Measurements from ENCODE around the gene PTPRN2. TPM values are rescaled to one million over a fixed set of nuclear protein-coding genes. Genes with fewer than 3 reads are reported as not detected.
"Not testable (repeated sequence)": the region's sequence is repeated elsewhere in the genome, so short reads cannot be mapped to it uniquely, and the experiment has no call there.

The PTPRN2 gene
- total and polyA plus RNA-seq, 2 donors, result 1.7 to 1.9 TPM

DNA sequence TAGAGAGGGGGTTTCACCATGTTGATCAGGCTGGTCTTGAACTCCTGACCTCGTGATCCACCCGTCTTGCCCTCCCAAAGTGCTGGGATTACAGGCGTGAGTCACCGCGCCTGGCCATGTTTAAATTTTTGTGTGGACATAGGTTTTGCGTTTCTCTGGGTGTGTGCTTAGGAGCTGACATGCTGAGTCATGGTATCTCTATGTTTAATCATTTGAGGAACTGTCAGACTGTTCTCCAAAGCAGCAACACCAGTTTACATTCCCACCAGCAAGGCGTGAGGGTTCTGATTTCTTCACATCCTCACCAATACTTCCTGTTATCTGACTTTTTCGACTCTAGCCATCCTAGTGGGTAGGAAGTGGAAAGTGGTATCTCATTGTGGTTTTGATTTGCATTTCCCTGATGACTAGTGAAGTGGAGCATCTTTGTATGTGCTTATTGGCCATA, 1097.1 kb downstream of the PTPRN2 start:
- WGBS, result 53% methylated on average over 8 of the region's 8 CpGs
- Histone ChIP-seq H3K9me3 (ENCODE audit: control insufficient read depth in 2 of 2, insufficient read depth in 1 of 2, low read length in 1 of 2) (no peaks in the 10 kb centered on the region), H3K27ac (ENCODE audit: low read depth in 1 of 2, low read length in 1 of 2) (no peak overlapping the region)

DNA sequence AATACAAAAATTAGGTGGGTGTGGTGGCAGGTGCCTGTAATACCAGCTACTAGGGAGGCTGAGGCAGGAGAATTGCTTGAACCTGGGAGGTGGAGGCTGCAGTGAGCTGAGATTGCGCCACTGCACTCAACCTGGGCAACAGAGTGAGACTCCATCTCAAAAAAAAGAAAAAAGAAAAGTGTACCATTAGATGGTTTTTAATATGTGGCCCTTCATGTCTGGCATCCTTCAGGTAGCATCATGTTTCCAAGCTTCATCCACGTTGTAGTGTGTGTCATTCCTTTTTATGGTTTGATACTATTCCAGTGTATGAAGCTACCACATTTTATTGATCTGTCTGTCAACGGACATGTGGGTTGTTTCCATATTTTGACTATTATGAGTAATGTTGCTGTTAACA, 1097.8 kb downstream of the PTPRN2 start:
- not testable (repeated sequence) for H3K9me3 ChIP-seq (ENCODE audit: control insufficient read depth in 2 of 2, insufficient read depth in 1 of 2, low read length in 1 of 2); DNase-seq (ENCODE audit: low read depth in 6 of 9, low spot score in 9 of 9); H3K4me3 ChIP-seq (ENCODE audit: low read length in 2 of 2); H3K27ac ChIP-seq (ENCODE audit: low read depth in 1 of 2, low read length in 1 of 2); H3K36me3 ChIP-seq (ENCODE audit: control insufficient read depth in 2 of 2, insufficient read depth in 2 of 2, low read length in 1 of 2); H3K4me1 ChIP-seq (ENCODE audit: control insufficient read depth in 2 of 2, insufficient read depth in 2 of 2, low read length in 2 of 2)
- WGBS, result 92% methylated on average over 3 of the region's 3 CpGs
- peaks cover 0 to 14% of the 10 kb centered on the region in 2 donors for H3K27me3 ChIP-seq (ENCODE audit: control insufficient read depth in 2 of 2, insufficient read depth in 1 of 2, low read length in 1 of 2)

More for the DNA sequence above, 1097.1 kb downstream of the PTPRN2 start:
- Histone ChIP-seq H3K36me3 (ENCODE audit: control insufficient read depth in 2 of 2, insufficient read depth in 2 of 2, low read length in 1 of 2) (no peaks in the 10 kb centered on the region), H3K4me3 (ENCODE audit: low read length in 2 of 2) (no peak overlapping the region), H3K27me3 (ENCODE audit: control insufficient read depth in 2 of 2, insufficient read depth in 1 of 2, low read length in 1 of 2) (peaks cover 0 to 11% of the 10 kb centered on the region in 2 donors), H3K4me1 (ENCODE audit: control insufficient read depth in 2 of 2, insufficient read depth in 2 of 2, low read length in 2 of 2) (no peaks in the 10 kb centered on the region)
- peak in 2 of 9 donors; percentile 26 to 63 for DNase-seq (ENCODE audit: low read depth in 6 of 9, low spot score in 9 of 9)

Other genes with a start within 250 kb of the PTPRN2 start
- gene NCAPG2, start 117.0 kb upstream of the PTPRN2 start, total RNA-seq, result 22.7 TPM
- gene NCAPG2, start 117.0 kb upstream of the PTPRN2 start, polyA plus RNA-seq, result 3.8 TPM
- 66.2 TPM for gene ESYT2, start 241.7 kb upstream of the PTPRN2 start, total RNA-seq
- 35.7 TPM for gene ESYT2, start 241.7 kb upstream of the PTPRN2 start, polyA plus RNA-seq

Measured in thymus (tissue), 11 donors.